HepG2 (cell line): ENCODE measurements around the gene ZSCAN4. TPM values are rescaled to one million over a fixed set of nuclear protein-coding genes. Genes with fewer than 3 reads are reported as not detected.

ENCODE experiments used
- ATAC-seq: fragments of 200-7000 bp; cut with Tn5 transposase; 3 replicates; pipeline ENCODE4 v1.9.1; 2020; ENCODE audit warnings: mild to moderate bottlenecking, moderate library complexity
- BruUV-seq: library from RNA; stranded (reverse); fragments of 400-500 nt; replicated peaks from 2 replicates; lab custom pipeline; 2021; lab: Mats Ljungman, UMichigan
- CTCF ChIA-PET: fragments of 300-600 bp; formaldehyde crosslinking; extraction: SDS; loops from one replicate; lab custom pipeline; 2021; ENCODE audit warnings: low total read pairs, inconsistent platforms, low intra/inter-chr PET ratio; lab: Yijun Ruan, JAX
- POLR2A ChIA-PET: fragments of 350-600 bp; sonication (Branson Sonifier 250); formaldehyde crosslinking; loops from one replicate; lab custom pipeline; 2020; ENCODE audit warnings: antibody characterized with exemption, inconsistent platforms; lab: Yijun Ruan, JAX
- DNase-seq: peaks from one replicate; pipeline ENCODE4 v3.0.0-alpha.2; 2015; ENCODE audit warnings: low spot score
- FAIRE-seq: peaks from 3 replicates; lab custom pipeline; 2011; peaks lifted over from hg19 to GRCh38; lab: Jason Lieb, UNC
- H2AFZ ChIP-seq: one replicate; pipeline ENCODE4 v1.6.1; 2011; ENCODE audit warnings: low read length, inconsistent platforms
- H3K27ac ChIP-seq: fragments of 300-600 bp; 3 replicates; pipeline ENCODE4 v1.8.0; 2011; ENCODE audit warnings: mixed run types, mild to moderate bottlenecking, mixed read lengths, low read length, inconsistent platforms; ENCODE audit not compliant: insufficient read depth; ENCODE audit errors: extremely low read length
- H3K27me3 ChIP-seq, 2 experiments: fragments of 200-600 bp in 1 of 2; 2 replicates in 1 of 2; 3 replicates in 1 of 2; pipeline versions ENCODE4 v1.6.0 to v1.8.0; 2011; ENCODE audit warnings: low read length in 2 of 2, mild to moderate bottlenecking in 2 of 2, moderate library complexity in 2 of 2, inconsistent platforms in 1 of 2; ENCODE audit not compliant: insufficient read depth in 2 of 2, control insufficient read depth in 1 of 2
- H3K36me3 ChIP-seq, 2 experiments: fragments of 200-600 bp in 1 of 2; replicated peaks in 1 of 2; 2 replicates in 1 of 2; 3 replicates in 1 of 2; pipeline versions ENCODE4 v1.5.1 to v1.8.0; 2011; ENCODE audit warnings: low read length in 2 of 2, inconsistent platforms in 1 of 2; ENCODE audit not compliant: insufficient read depth in 2 of 2, control insufficient read depth in 1 of 2
- H3K4me1 ChIP-seq: 2 replicates; pipeline ENCODE4 v1.5.1; 2012; ENCODE audit warnings: low read length, inconsistent platforms; ENCODE audit not compliant: insufficient read depth
- H3K4me2 ChIP-seq: 2 replicates; pipeline ENCODE4 v1.6.0; 2011; ENCODE audit warnings: low read depth, low read length, inconsistent platforms
- H3K4me3 ChIP-seq, 3 experiments: fragments of 200-600 bp in 1 of 3; sonication (generic), shearing (Covaris generic) in 1 of 3; replicated peaks in 1 of 3; 2 replicates each; pipeline ENCODE4 v1.5.1; 2011 to 2016; ENCODE audit warnings: low read length in 3 of 3, inconsistent platforms in 2 of 3, low read depth in 2 of 3, mild to moderate bottlenecking in 2 of 3, control low read depth in 1 of 3, mixed read lengths in 1 of 3; ENCODE audit not compliant: insufficient read depth in 1 of 3
- H3K79me2 ChIP-seq: one replicate; pipeline ENCODE4 v1.6.1; 2011; ENCODE audit warnings: low read length, inconsistent platforms; ENCODE audit not compliant: insufficient read depth
- H3K9ac ChIP-seq: 2 replicates; pipeline ENCODE4 v1.6.0; 2011; ENCODE audit warnings: mild to moderate bottlenecking, low read depth, low read length, inconsistent platforms; ENCODE audit not compliant: insufficient read depth
- H3K9me3 ChIP-seq: 2 replicates; pipeline ENCODE4 v1.5.1; 2012; ENCODE audit warnings: mild to moderate bottlenecking, low read length
- H4K20me1 ChIP-seq: 2 replicates; pipeline ENCODE4 v1.6.0; 2011; ENCODE audit warnings: inconsistent platforms, mild to moderate bottlenecking, low read length, moderate library complexity; ENCODE audit not compliant: insufficient read depth
- FIP1L1 ChIP-seq: fragments of 200-400 bp; formaldehyde crosslinking; IDR thresholded peaks from 2 replicates; pipeline ENCODE4 v1.6.1; 2018; ENCODE audit warnings: low read depth, mild to moderate bottlenecking, low read length, moderate library complexity, borderline replicate concordance; ENCODE audit not compliant: insufficient read depth
- HMGXB3 ChIP-seq: sonication (generic); formaldehyde crosslinking; IDR thresholded peaks from 2 replicates; pipeline ENCODE4 v1.4.0; 2020; ENCODE audit warnings: missing genetic modification reagents, borderline replicate concordance
- REST ChIP-seq, 2 experiments: IDR thresholded peaks; 2 replicates each; pipeline ENCODE4 v1.6.1; 2011 to 2012; ENCODE audit warnings: low read length in 2 of 2, borderline replicate concordance in 1 of 2, low read depth in 1 of 2, mild to moderate bottlenecking in 1 of 2, moderate library complexity in 1 of 2
- ZBTB7B ChIP-seq: sonication (generic); formaldehyde crosslinking; IDR thresholded peaks from 2 replicates; pipeline ENCODE4 v1.4.0; 2020; ENCODE audit warnings: missing genetic modification reagents
- WGBS: methylation state at CpG from one replicate; pipeline ENCODE4 v1.1.6; 2017; ENCODE audit warnings: low lambda C conversion rate; 5-methylcytosine and 5-hydroxymethylcytosine counted together
- in situ Hi-C: cut with HindIII; loops from 2 replicates; pipeline ENCODE4 v1.10.0; 2017; ENCODE audit warnings: low pct_unique_long_range_greater_than_20kb; ENCODE audit not compliant: extremely low pct_ligation_motif_present
- intact Hi-C: fragments of 100-400 bp; cut with micrococcal nuclease; formaldehyde crosslinking; loops from one replicate; pipeline ENCODE4 v1.10.0; 2022; ENCODE audit not compliant: unreplicated experiment
- polyA plus RNA-seq, 8 experiments: library from polyadenylated mRNA; depleted of rRNA in 3 of 8; stranded (reverse) in 7 of 8; unstranded in 1 of 8; fragments of >200 nt; fragmentation: Illumina TruSeq in 4 of 8; extraction: Trizol in 4 of 8; gene quantifications; 2 replicates each; pipeline versions ENCODE4 v1.2.1 to v1.2.3, GENCODE V29; 2011 to 2016; ENCODE audit warnings: low read depth in 4 of 8, missing spikeins in 1 of 8, mixed read lengths in 1 of 8; ENCODE audit not compliant: insufficient read depth in 1 of 8
- total RNA-seq, 5 experiments: library from RNA; depleted of rRNA; stranded (reverse); fragments of >200 nt; fragmentation: Illumina TruSeq; extraction: Trizol; gene quantifications; 2 replicates each; pipeline ENCODE4 v1.2.3, GENCODE V29; 2016; ENCODE audit warnings: low read depth in 1 of 5

Gene ZSCAN4
- total and polyA plus RNA-seq, 2 of the 13 experiments (the other 11 are each of a cell fraction or from before 2014, with no cell fraction given): 0.60 to 0.73 TPM

DNA sequence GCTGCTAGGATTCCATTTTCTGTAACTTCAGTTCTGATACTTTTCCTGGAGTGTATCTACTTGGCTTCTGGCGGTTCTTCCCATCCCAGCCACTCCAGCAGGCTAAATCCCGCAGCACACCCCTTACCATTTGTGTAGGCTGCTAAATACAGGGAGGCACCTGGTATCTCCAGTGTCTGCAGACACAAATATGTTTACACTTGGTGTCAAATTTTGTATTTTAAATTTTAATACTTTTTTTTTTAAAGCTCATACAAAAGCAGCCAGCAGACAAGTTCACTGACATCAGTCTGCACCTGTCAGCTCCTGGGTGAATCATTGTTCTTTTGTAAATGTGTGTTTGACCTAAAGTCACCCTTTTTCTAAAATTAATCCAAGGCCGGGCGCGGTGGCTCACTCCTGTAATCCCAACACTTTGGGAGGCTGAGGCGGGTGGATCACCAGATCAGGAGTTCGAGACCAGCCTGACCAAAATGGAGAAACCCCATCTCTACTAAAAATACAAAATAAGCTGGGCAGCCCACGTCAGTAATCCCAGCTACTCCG lies 3.4 kb upstream of the ZSCAN4 start:
- Histone ChIP-seq H4K20me1 (no peaks in the 10 kb centered on the region), H3K27me3 (no peaks in the 10 kb centered on the region; a peak in 1 of 5 replicates), H3K9ac (no peak overlapping the region), H2AFZ (no peak overlapping the region), H3K9me3 (no peaks in the 10 kb centered on the region), H3K4me1 (peaks cover 15% of the 10 kb centered on the region), H3K27ac (no peak overlapping the region), H3K4me3 (peak overlapping the region in 1 of 3 experiments; percentile 71; a peak in 1 of 6 replicates), H3K4me2 (peak overlapping the region; percentile 78), H3K36me3 (no peaks in the 10 kb centered on the region), H3K79me2 (no peaks in the 10 kb centered on the region)
- no TSS peak for BruUV-seq
- TF ChIP-seq ZBTB7B (CRISPR knock-in tag) (0 out of 2 replicates have a peak, but pooled peaks have one; percentile 2), HMGXB3 (CRISPR knock-in tag) (no peak)
- ATAC-seq: peak; percentile 17
- CTCF ChIA-PET: no interaction called here
- intact Hi-C loops: no loop called here
- POLR2A ChIA-PET: interaction anchor here (1.0 to 4.6 kb wide), 7 partner anchors 8 to 154 kb away, joined by 3 to 21 read pairs (median 6); partner anchors contain the start of genes ZNF211 and ZNF551
- DNase-seq: no peak
- in situ Hi-C loops: no loop called here
- 56% methylated on average over 9 of the region's 9 CpGs for WGBS
- no peak for FAIRE-seq

GRCh38 chr19:57667228-57667627 lies 1.5 kb upstream of the ZSCAN4 start:
- Histone ChIP-seq H3K4me1 (peaks cover 15% of the 10 kb centered on the region), H3K79me2 (no peaks in the 10 kb centered on the region), H3K9me3 (no peaks in the 10 kb centered on the region), H3K4me3 (no peak overlapping the region), H3K4me2 (no peak overlapping the region), H3K9ac (no peak overlapping the region), H4K20me1 (no peaks in the 10 kb centered on the region), H3K27ac (no peak overlapping the region), H3K27me3 (no peaks in the 10 kb centered on the region; a peak in 1 of 5 replicates), H2AFZ (no peak overlapping the region), H3K36me3 (no peaks in the 10 kb centered on the region)
- intact Hi-C loops: no loop called here
- DNase-seq: no peak
- ChIA-PET CTCF (no interaction called here), POLR2A (no interaction called here)
- ATAC-seq: no peak
- in situ Hi-C loops: no loop called here
- no TSS peak for BruUV-seq
- 6% methylated on average over 1 of the region's 1 CpG for WGBS
- no peak for FAIRE-seq
- TF ChIP-seq REST (IDR thresholded peaks at IDR 0.05; ENCODE audit: borderline replicate concordance in 1 of 2, low read depth in 1 of 2, low read length in 2 of 2) (peak; percentile 7 to 87), FIP1L1 (no peak)
